H1 (cell line): Measurements from ENCODE around the gene PHACTR1. TPM values are rescaled to one million over a fixed set of nuclear protein-coding genes. Genes with fewer than 3 reads are reported as not detected.

Source experiments
- CTCF ChIA-PET: fragments of 300-600 bp; sonication (Branson Sonifier 250); formaldehyde crosslinking; loops from one replicate; lab custom pipeline; 2021; ENCODE audit not compliant: partially characterized antibody; lab: Charles Lee
- POLR2A ChIA-PET: fragments of 300-600 bp; sonication (Branson Sonifier 250); formaldehyde crosslinking; loops from one replicate; lab custom pipeline; 2021; ENCODE audit warnings: inconsistent platforms; ENCODE audit not compliant: partially characterized antibody; lab: Charles Lee
- DNase-seq, 2 experiments: peaks; one replicate each; pipeline versions ENCODE4 v3.0.0 to v3.0.0-alpha.2; 2010 to 2022; ENCODE audit warnings: low spot score in 2 of 2, low read depth in 1 of 2, mixed read lengths in 1 of 2
- FAIRE-seq: peaks from 2 replicates; lab custom pipeline; 2011; peaks lifted over from hg19 to GRCh38; lab: Jason Lieb, UNC
- H2AFZ ChIP-seq: 2 replicates; pipeline ENCODE4 v1.8.1; 2012; ENCODE audit warnings: low read length, inconsistent platforms
- H2AK5ac ChIP-seq: 2 replicates; pipeline ENCODE4 v1.6.1; 2013; ENCODE audit warnings: low read depth, low read length
- H2BK120ac ChIP-seq: replicated peaks from 2 replicates; pipeline ENCODE3; 2013; ENCODE audit warnings: low read depth, low read length, inconsistent platforms
- H2BK12ac ChIP-seq: 2 replicates; pipeline ENCODE4 v1.6.1; 2013; ENCODE audit warnings: low read depth, low read length
- H2BK15ac ChIP-seq: 2 replicates; pipeline ENCODE4 v1.6.1; 2013; ENCODE audit warnings: low read length
- H2BK20ac ChIP-seq: 2 replicates; pipeline ENCODE4 v1.6.1; 2013; ENCODE audit warnings: low read length
- H2BK5ac ChIP-seq: 2 replicates; pipeline ENCODE4 v1.6.1; 2013; ENCODE audit warnings: low read depth, low read length
- H3K14ac ChIP-seq: 2 replicates; pipeline ENCODE4 v1.6.1; 2013; ENCODE audit warnings: inconsistent platforms; ENCODE audit not compliant: insufficient read length
- H3K18ac ChIP-seq: 2 replicates; pipeline ENCODE4 v1.6.1; 2013; ENCODE audit warnings: low read length; ENCODE audit errors: extremely low read depth
- H3K23ac ChIP-seq: 2 replicates; pipeline ENCODE4 v1.6.1; 2013; ENCODE audit warnings: inconsistent platforms; ENCODE audit not compliant: insufficient read length
- H3K23me2 ChIP-seq: 2 replicates; pipeline ENCODE4 v1.6.1; 2013; ENCODE audit warnings: low read depth, low read length
- H3K27ac ChIP-seq: 2 replicates; pipeline ENCODE4 v1.6.1; 2011; ENCODE audit warnings: low read depth, low read length, inconsistent platforms
- H3K27me3 ChIP-seq, 4 experiments: replicated peaks in 1 of 4; 1 replicate in 1 of 4; 2 replicates in 3 of 4; pipeline versions ENCODE4 v1.6.1 to v1.8.1; 2011 to 2013; ENCODE audit warnings: low read length in 3 of 4, mild to moderate bottlenecking in 3 of 4, inconsistent platforms in 2 of 4, mixed read lengths in 2 of 4, moderate library complexity in 1 of 4; ENCODE audit not compliant: control insufficient read depth in 3 of 4, insufficient read depth in 3 of 4; ENCODE audit errors: extremely low read depth in 1 of 4
- H3K36me3 ChIP-seq, 4 experiments: 2 replicates each; pipeline versions ENCODE4 v1.6.1 to v1.8.1; 2011 to 2013; ENCODE audit warnings: mild to moderate bottlenecking in 4 of 4, low read length in 3 of 4, moderate library complexity in 2 of 4, control low read depth in 1 of 4, inconsistent platforms in 1 of 4; ENCODE audit not compliant: insufficient read depth in 4 of 4, control insufficient read depth in 2 of 4
- H3K4ac ChIP-seq: replicated peaks from 2 replicates; pipeline ENCODE3; 2013; ENCODE audit warnings: low read length, low read depth, mixed read lengths, inconsistent platforms; ENCODE audit not compliant: insufficient read length
- H3K4me1 ChIP-seq, 4 experiments: replicated peaks in 1 of 4; 1 replicate in 1 of 4; 2 replicates in 3 of 4; pipeline versions ENCODE4 v1.6.1 to v1.8.1; 2011 to 2013; ENCODE audit warnings: low read length in 3 of 4, inconsistent platforms in 2 of 4, mixed read lengths in 1 of 4; ENCODE audit not compliant: insufficient read depth in 4 of 4, control insufficient read depth in 3 of 4
- H3K4me2 ChIP-seq, 2 experiments: 2 replicates each; pipeline versions ENCODE4 v1.6.1 to v1.8.1; 2011 to 2013; ENCODE audit warnings: low read depth in 2 of 2, low read length in 2 of 2, control low read depth in 1 of 2, inconsistent platforms in 1 of 2, mild to moderate bottlenecking in 1 of 2; ENCODE audit not compliant: insufficient read depth in 1 of 2
- H3K4me3 ChIP-seq, 4 experiments: fragments of 200-600, 300-600 bp in 1 of 4; sonication (generic), shearing (Covaris generic), sonication (Bioruptor Twin) in 1 of 4; 2 replicates each; pipeline versions ENCODE4 v1.5.1 to v1.8.1; 2011 to 2016; ENCODE audit warnings: low read length in 4 of 4, low read depth in 3 of 4, control low read depth in 2 of 4, inconsistent platforms in 2 of 4, mild to moderate bottlenecking in 2 of 4, mixed read lengths in 1 of 4, moderate library complexity in 1 of 4; ENCODE audit not compliant: insufficient read depth in 2 of 4; ENCODE audit errors: extremely low read depth in 1 of 4
- H3K56ac ChIP-seq: replicated peaks from 2 replicates; pipeline ENCODE3; 2013; ENCODE audit warnings: low read depth, mild to moderate bottlenecking, mixed read lengths, low read length, inconsistent platforms; ENCODE audit not compliant: insufficient read length
- H3K79me1 ChIP-seq: 2 replicates; pipeline ENCODE4 v1.6.1; 2013; ENCODE audit warnings: low read depth, low read length, control low read depth
- H3K79me2 ChIP-seq, 2 experiments: 2 replicates each; pipeline versions ENCODE4 v1.6.1 to v1.8.1; 2012 to 2013; ENCODE audit warnings: low read length in 2 of 2, mild to moderate bottlenecking in 2 of 2, inconsistent platforms in 1 of 2; ENCODE audit not compliant: insufficient read depth in 2 of 2, control insufficient read depth in 1 of 2
- H3K9ac ChIP-seq, 4 experiments: replicated peaks in 1 of 4; 1 replicate in 1 of 4; 2 replicates in 3 of 4; pipeline versions ENCODE4 v1.6.1 to v1.8.1; 2011 to 2013; ENCODE audit warnings: low read depth in 3 of 4, low read length in 3 of 4, control low read depth in 2 of 4, mild to moderate bottlenecking in 2 of 4, moderate library complexity in 2 of 4, inconsistent platforms in 1 of 4; ENCODE audit errors: extremely low read depth in 1 of 4
- H3K9me3 ChIP-seq, 2 experiments: 2 replicates each; pipeline versions ENCODE4 v1.6.1 to v1.8.1; 2012 to 2013; ENCODE audit warnings: mild to moderate bottlenecking in 2 of 2, moderate library complexity in 2 of 2, control low read depth in 1 of 2, inconsistent platforms in 1 of 2, low read depth in 1 of 2, low read length in 1 of 2, mixed read lengths in 1 of 2; ENCODE audit not compliant: insufficient read depth in 2 of 2
- H4K20me1 ChIP-seq, 2 experiments: replicated peaks in 1 of 2; 2 replicates each; pipeline versions ENCODE3 to v1.8.1; 2011 to 2013; ENCODE audit warnings: inconsistent platforms in 2 of 2, low read length in 2 of 2, mild to moderate bottlenecking in 1 of 2; ENCODE audit not compliant: insufficient read depth in 2 of 2, control insufficient read depth in 1 of 2
- H4K5ac ChIP-seq: 2 replicates; pipeline ENCODE4 v1.6.1; 2013; ENCODE audit warnings: low read length, low read depth, mixed read lengths, inconsistent platforms; ENCODE audit not compliant: insufficient read length
- H4K8ac ChIP-seq: 2 replicates; pipeline ENCODE4 v1.8.0; 2013; ENCODE audit warnings: mild to moderate bottlenecking, moderate library complexity, low read length, inconsistent platforms; ENCODE audit not compliant: insufficient read depth; ENCODE audit errors: extremely low read depth
- H4K91ac ChIP-seq: replicated peaks from 2 replicates; pipeline ENCODE3; 2013; ENCODE audit warnings: low read length, mixed read lengths, inconsistent platforms; ENCODE audit not compliant: insufficient read length
- TBP ChIP-seq: IDR thresholded peaks from 2 replicates; pipeline ENCODE4 v1.6.1; 2011; ENCODE audit warnings: low read depth, low read length, improper control_type of control experiment
- WGBS, 2 experiments: shearing (Covaris generic) in 1 of 2; methylation state at CpG; one replicate each; pipeline versions ENCODE4 v1.1.6 to v1.1.7; 2013 to 2015; ENCODE audit warnings: low lambda C conversion rate in 2 of 2, mixed read lengths in 2 of 2, inconsistent platforms in 1 of 2, low coverage in 1 of 2, missing lambda C conversion rate in 1 of 2; ENCODE audit not compliant: insufficient replicate concordance in 2 of 2, insufficient coverage in 1 of 2, insufficient read length in 1 of 2; ENCODE audit errors: extremely low coverage in 1 of 2, missing lambda C conversion rate in 1 of 2; 5-methylcytosine and 5-hydroxymethylcytosine counted together
- polyA plus RNA-seq, 7 experiments: library from polyadenylated mRNA; depleted of rRNA in 3 of 7; stranded (reverse) in 5 of 7; unstranded in 2 of 7; fragments of >200 nt in 5 of 7; fragments of 200-250 nt in 2 of 7; gene quantifications; 1 replicate in 5 of 7; 2 replicates in 1 of 7; 4 replicates in 1 of 7; pipeline versions ENCODE4 v1.2.1 to v1.2.3, GENCODE V29; 2011 to 2013; ENCODE audit warnings: missing spikeins in 2 of 7, mixed read lengths in 2 of 7
- total RNA-seq: library from RNA; stranded (reverse); fragmentation: NEBNext Ultra II Directional; extraction: Animal tissue kit (Norgen Biotek cat#: 25700); gene quantifications from 2 replicates; pipeline ENCODE4 v1.2.1, GENCODE V29; 2021

Gene PHACTR1
- total and polyA plus RNA-seq, 2 of the 8 experiments (the other 6 are each of a cell fraction or from before 2014, with no cell fraction given): 3.9 to 17.1 TPM

- no peak overlapping the region for H3K9ac ChIP-seq
- no peak for FAIRE-seq
- no peak overlapping the region for H3K4ac ChIP-seq
- peaks cover 0 to 37% (median 13%) of the 10 kb centered on the region in 4 experiments; a peak in 2 of 8 replicates for H3K36me3 ChIP-seq
- H3K4me2 ChIP-seq: no peak overlapping the region
- TF ChIP-seq TBP: no peak
- TF ChIP-seq, all 59 proteins: peak for 0
- WGBS, 2 experiments: 95% methylated on average over 6 of the region's 6 CpGs; no CpG with 5 or more reads in 1 of the 2 experiments
- POLR2A ChIA-PET: interaction anchor here (1.5 to 2.1 kb wide), 3 partner anchors 9 to 17 kb away, joined by 4 to 8 read pairs (median 6); no protein-coding TSS in a partner anchor
- H3K79me2 ChIP-seq: no peaks in the 10 kb centered on the region
- no peak overlapping the region for H4K8ac ChIP-seq
- H4K5ac ChIP-seq: no peak overlapping the region
- peaks cover 1 to 2% of the 10 kb centered on the region in 2 experiments for H4K20me1 ChIP-seq
- H2AFZ ChIP-seq: no peak overlapping the region
- H3K27ac ChIP-seq: no peak overlapping the region
- H2BK120ac ChIP-seq: no peak overlapping the region
- no peaks in the 10 kb centered on the region for H3K27me3 ChIP-seq
- CTCF ChIA-PET: interaction anchor here (1.3 kb wide), 1 partner anchor 89 kb away, joined by 4 read pairs; no protein-coding TSS in a partner anchor
- no peak overlapping the region for H2BK12ac ChIP-seq
- H2BK5ac ChIP-seq: no peak overlapping the region
- no peak overlapping the region for H3K4me3 ChIP-seq
- no peak overlapping the region for H3K23ac ChIP-seq
- no peak overlapping the region for H2AK5ac ChIP-seq
- H3K9me3 ChIP-seq: peaks cover 14 to 17% of the 10 kb centered on the region in 2 experiments; a peak in 3 of 4 replicates
- no peaks in the 10 kb centered on the region for H3K79me1 ChIP-seq
- no peak for DNase-seq
- H3K18ac ChIP-seq: no peak overlapping the region
- H2BK15ac ChIP-seq: no peak overlapping the region
- H3K56ac ChIP-seq: no peak overlapping the region
- H3K4me1 ChIP-seq: peaks cover 0 to 5% (median 4%) of the 10 kb centered on the region in 4 experiments; a peak in 2 of 7 replicates
- no peaks in the 10 kb centered on the region for H3K23me2 ChIP-seq
- no peak overlapping the region for H3K14ac ChIP-seq
- H2BK20ac ChIP-seq: no peak overlapping the region
- no peak overlapping the region for H4K91ac ChIP-seq
Observed at GRCh38 chr6:13284646-13285045, 568.1 kb downstream of the PHACTR1 start.
